ENCODE data around the gene ZDHHC11B.
"Not testable (repeated sequence)": the region's sequence is repeated elsewhere in the genome, so short reads cannot be mapped to it uniquely, and the experiment has no call there.

GRCh38 chr5:743696-744404 is 40.7 kb downstream of the ZDHHC11B start:
- TF ChIP-seq CTCF, POLR2A (IDR thresholded peaks at IDR 0.05): not testable (repeated sequence)

All from right lobe of liver (tissue), 4 donors.